Measurements from ENCODE around the gene NDUFAF2. TPM values are rescaled to one million over a fixed set of nuclear protein-coding genes. Genes with fewer than 3 reads are reported as not detected.

The NDUFAF2 gene
- total and polyA plus RNA-seq, 2 of the 8 experiments (the other 6 are each of a cell fraction or from before 2014, with no cell fraction given): 10.7 to 46.5 TPM

DNA sequence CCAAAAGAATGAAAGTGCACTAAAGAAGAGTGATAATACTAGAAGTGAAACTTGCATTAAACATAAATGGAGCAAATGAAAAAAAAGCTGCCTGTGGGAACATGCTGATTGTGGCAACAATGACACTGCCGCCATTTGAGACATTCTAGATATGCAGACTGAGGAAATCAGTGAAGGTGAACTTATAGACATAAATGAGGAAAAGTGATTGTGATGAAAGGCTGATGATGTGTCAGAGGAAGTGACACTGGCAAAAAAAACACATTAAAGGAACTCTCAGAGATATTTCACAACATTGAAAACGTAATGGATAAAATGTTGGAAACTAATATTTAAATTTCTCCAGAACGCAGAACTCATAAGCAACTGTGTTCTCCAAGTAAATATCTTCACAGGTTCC is 1.4 kb upstream of the NDUFAF2 start (continued):
- no peak for TF ChIP-seq RBBP5 (IDR thresholded peaks at IDR 0.05; ENCODE audit: borderline replicate concordance, low read depth, low read length)
- TF ChIP-seq CTBP2 (IDR thresholded peaks at IDR 0.05; ENCODE audit: borderline replicate concordance, insufficient read depth, insufficient read length, low read length): no peak
- no peak for TF ChIP-seq EZH2 (IDR thresholded peaks at IDR 0.05; ENCODE audit: low read depth, low read length, severe bottlenecking)
- no peak for TF ChIP-seq KDM5A (IDR thresholded peaks at IDR 0.05; ENCODE audit: low read length)
- TF ChIP-seq SAP30 (IDR thresholded peaks at IDR 0.05; ENCODE audit: insufficient read depth, insufficient replicate concordance, low read length): no peak
- TF ChIP-seq JUND (IDR thresholded peaks at IDR 0.05; ENCODE audit: low read length): no peak
- no peak for TF ChIP-seq SP2 (IDR thresholded peaks at IDR 0.05; ENCODE audit: low read length)
